ENCODE results near the gene WNT3A.

GRCh38 chr1:228048120-228048519 lies 41.3 kb downstream of the WNT3A start:
- no peak for TF ChIP-seq POLR2A (IDR thresholded peaks at IDR 0.05)
- no peak for TF ChIP-seq CTCF (IDR thresholded peaks at IDR 0.05)

All from right lobe of liver (tissue), 4 donors.